Amniotic epithelial cell (primary cell): ENCODE results near the gene ADH6.
"Not testable (repeated sequence)": the region's sequence is repeated elsewhere in the genome, so short reads cannot be mapped to it uniquely, and the experiment has no call there.

ENCODE experiments used
- DNase-seq: peaks from one replicate; pipeline ENCODE4 v3.0.0-alpha.2; 2010; ENCODE audit warnings: low read depth

The ADH6 gene

GRCh38 chr4:99219072-99219471 is at the start of gene ADH6:
Gene ADH6 (minus strand): TSS chr4:99219246. CDS start chr4:99219152, 94 bp downstream.
- no peak for DNase-seq

GRCh38 chr4:99264927-99265326 is 45.9 kb upstream of the ADH6 start:
- no peak for DNase-seq

GRCh38 chr4:99252746-99253145 is 33.7 kb upstream of the ADH6 start:
- no peak for DNase-seq

- no peak for DNase-seq
Measured at GRCh38 chr4:99248714-99249113, 29.7 kb upstream of the ADH6 start.

GRCh38 chr4:99235955-99236354 is 16.9 kb upstream of the ADH6 start:
- no peak for DNase-seq

GRCh38 chr4:99234331-99235010 is 15.4 kb upstream of the ADH6 start:
- DNase-seq: no peak

GRCh38 chr4:99233397-99233796 is 14.4 kb upstream of the ADH6 start:
- DNase-seq: not testable (repeated sequence)

GRCh38 chr4:99228706-99229105 is 9.7 kb upstream of the ADH6 start:
- not testable (repeated sequence) for DNase-seq

- DNase-seq: not testable (repeated sequence)
Measured at GRCh38 chr4:99227646-99228045, 8.6 kb upstream of the ADH6 start.

GRCh38 chr4:99221980-99222379 is 2.9 kb upstream of the ADH6 start:
- peak; percentile 29 for DNase-seq

GRCh38 chr4:99219479-99219878 is 433 bp upstream of the ADH6 start:
- no peak for DNase-seq

- DNase-seq: no peak
Measured at GRCh38 chr4:99215521-99215920, 3.5 kb downstream of the ADH6 start.

- DNase-seq: no peak
Measured at GRCh38 chr4:99210789-99211188, 8.3 kb downstream of the ADH6 start.

GRCh38 chr4:99209671-99210070 is 9.4 kb downstream of the ADH6 start:
- peak; percentile 45 for DNase-seq

GRCh38 chr4:99208719-99209075 is 10.3 kb downstream of the ADH6 start:
- no peak for DNase-seq

- peak; percentile 45 for DNase-seq
Measured at GRCh38 chr4:99207911-99208718, 10.9 kb downstream of the ADH6 start.

GRCh38 chr4:99207069-99207743 is 11.8 kb downstream of the ADH6 start:
- DNase-seq: no peak

- DNase-seq: peak; percentile 24
Measured at GRCh38 chr4:99205153-99205979, 13.7 kb downstream of the ADH6 start.

- DNase-seq: peak; percentile 48
Measured at GRCh38 chr4:99202536-99202935, 16.5 kb downstream of the ADH6 start.

GRCh38 chr4:99202094-99202493 is 17.0 kb downstream of the ADH6 start:
- DNase-seq: no peak

- DNase-seq: no peak
Measured at GRCh38 chr4:99201690-99202089, 17.4 kb downstream of the ADH6 start.

GRCh38 chr4:99200138-99200537 is 18.9 kb downstream of the ADH6 start:
- DNase-seq: no peak
